SW 1271 (cell line): ENCODE data around the gene EPN3.

Experiments used
- DNase-seq, 2 experiments: peaks; one replicate each; lab custom pipeline; 2025; lab: John Stamatoyannopoulos, UW

EPN3 gene

DNA sequence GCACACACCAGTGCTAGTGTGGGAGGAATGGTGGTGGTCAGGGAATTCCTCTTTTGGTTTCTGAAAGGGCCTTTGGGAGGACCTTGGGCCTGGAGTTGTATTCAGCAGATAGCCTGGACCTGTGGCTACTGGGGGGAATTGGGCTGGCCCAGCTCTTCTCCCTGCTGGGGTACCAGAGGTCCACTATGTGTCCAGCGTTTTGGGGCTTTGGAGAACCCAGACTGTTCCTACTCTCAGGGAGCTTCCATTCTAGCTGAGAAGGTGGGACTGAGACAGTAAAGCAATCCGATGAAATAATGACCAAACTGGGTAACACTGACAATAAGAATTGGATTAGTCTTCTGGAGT is 2.4 kb downstream of the EPN3 start:
- no peak for DNase-seq

DNA sequence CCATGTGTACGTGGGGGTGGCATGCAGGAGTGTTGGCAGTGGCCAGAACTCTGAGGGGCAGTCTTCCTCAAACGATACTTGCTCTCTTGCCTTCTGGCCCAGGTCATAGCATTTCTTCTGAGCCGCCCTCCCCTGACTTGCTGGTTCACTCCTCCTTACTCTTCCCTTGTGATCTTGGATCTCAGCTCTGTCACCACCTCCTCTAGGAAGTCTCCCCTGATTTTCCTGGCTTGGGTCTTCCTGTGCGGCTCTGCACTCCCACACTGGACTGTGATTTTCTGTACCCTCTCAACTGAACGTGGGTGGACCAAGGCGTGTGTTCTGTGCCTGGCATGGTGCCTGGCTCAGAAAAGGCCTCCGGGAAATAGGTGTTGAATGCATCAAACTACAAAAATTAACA is 2.9 kb downstream of the EPN3 start:
- no peak for DNase-seq

GRCh38 chr17:50536683-50537646 is 4.4 kb downstream of the EPN3 start:
- no peak for DNase-seq

GRCh38 chr17:50537721-50538548 is 5.4 kb downstream of the EPN3 start:
- DNase-seq = no peak

DNA sequence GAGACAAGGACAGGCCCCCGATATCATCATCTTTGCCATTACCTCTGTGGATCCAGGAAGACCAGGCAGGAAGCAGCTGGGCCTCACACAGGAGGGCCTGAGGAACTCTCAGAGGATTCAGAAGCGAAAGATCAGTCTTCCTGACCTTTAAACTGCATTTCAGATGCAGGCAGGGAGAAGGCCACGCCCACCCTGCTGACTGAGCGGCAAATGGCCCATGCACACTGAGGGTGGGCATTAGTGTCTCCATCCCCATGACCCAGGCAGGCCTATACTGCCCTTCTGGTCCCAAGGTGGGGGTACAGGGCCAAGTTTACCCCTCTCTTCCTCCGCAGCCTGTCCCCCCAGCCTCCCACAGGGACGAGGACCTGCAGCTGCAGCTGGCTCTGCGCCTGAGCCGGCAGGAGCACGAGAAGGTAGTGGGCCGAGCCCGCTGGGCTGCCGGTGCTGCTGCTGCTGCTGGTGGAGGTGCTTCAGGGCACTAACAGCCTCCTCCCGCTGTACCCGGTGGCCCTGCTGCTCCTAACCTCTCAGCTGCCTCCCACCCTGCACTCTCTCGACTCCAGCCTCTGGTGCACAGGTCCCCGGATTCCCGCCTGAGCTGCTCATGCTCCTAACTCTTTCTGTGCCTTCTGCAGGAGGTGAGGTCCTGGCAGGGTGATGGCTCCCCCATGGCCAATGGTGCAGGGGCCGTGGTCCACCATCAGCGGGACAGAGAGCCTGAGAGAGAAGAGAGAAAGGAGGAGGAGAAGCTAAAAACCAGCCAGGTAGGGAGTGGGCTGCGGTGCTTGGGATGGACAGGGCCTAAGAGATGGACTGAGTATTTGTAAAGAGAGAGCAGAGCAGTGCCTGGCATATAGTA is 6.2 kb downstream of the EPN3 start:
- no peak for DNase-seq

- no peak for DNase-seq
Measured at GRCh38 chr17:50539762-50540559, 7.4 kb downstream of the EPN3 start.

- DNase-seq = no peak
Measured at GRCh38 chr17:50540560-50541401, 8.2 kb downstream of the EPN3 start.

DNA sequence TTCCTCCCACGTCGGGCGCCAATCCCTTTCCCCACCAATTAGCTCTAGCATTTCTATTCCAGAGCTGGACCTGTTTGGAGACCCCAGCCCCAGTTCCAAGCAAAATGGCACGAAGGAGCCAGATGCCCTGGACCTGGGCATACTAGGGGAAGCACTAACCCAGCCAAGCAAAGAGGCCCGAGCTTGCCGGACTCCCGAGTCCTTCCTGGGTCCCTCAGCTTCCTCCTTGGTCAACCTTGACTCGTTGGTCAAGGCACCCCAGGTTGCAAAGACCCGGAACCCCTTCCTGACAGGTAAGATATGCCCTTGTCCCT is 8.8 kb downstream of the EPN3 start:
- no peak for DNase-seq

DNA sequence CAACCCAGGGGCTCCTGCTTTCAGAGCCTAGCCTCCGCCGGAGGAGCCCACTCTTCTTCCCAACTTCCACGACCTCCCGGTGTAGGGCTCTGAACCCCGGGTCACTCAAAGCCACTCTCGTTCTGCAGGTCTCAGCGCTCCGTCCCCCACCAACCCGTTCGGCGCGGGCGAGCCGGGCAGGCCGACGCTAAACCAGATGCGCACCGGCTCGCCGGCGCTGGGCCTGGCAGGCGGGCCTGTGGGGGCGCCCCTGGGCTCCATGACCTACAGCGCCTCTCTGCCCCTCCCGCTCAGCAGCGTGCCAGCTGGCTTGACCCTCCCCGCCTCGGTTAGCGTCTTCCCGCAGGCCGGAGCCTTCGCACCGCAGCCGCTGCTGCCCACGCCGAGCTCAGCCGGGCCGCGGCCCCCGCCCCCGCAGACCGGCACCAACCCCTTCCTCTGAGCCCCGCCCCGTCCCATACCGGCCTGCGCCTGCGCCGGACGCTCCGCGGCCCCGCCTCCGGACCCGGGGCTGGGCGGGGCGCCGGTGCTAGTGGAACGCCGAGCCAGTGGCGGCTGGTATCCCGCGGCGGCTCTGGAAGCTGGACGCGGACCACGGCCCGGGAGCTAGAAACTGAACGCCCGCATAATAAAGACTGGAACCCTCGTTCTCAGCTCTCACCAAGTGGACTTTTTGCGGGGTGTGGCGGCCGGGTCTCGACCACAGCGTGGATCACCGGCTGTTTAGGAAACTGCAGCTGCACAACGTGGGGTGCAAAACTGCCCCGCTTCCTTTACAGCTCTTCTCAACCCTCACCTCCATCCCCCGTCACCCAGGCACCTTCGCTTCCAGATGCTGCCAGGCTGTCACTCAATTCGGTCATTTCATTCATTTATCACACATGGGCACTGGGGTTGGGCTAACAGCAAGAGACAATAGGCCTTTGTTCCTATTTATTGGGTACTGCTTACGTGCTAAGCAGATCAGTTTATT is 9.5 kb downstream of the EPN3 start:
- peak in 1 of 2 experiments; percentile 64 for DNase-seq

DNA sequence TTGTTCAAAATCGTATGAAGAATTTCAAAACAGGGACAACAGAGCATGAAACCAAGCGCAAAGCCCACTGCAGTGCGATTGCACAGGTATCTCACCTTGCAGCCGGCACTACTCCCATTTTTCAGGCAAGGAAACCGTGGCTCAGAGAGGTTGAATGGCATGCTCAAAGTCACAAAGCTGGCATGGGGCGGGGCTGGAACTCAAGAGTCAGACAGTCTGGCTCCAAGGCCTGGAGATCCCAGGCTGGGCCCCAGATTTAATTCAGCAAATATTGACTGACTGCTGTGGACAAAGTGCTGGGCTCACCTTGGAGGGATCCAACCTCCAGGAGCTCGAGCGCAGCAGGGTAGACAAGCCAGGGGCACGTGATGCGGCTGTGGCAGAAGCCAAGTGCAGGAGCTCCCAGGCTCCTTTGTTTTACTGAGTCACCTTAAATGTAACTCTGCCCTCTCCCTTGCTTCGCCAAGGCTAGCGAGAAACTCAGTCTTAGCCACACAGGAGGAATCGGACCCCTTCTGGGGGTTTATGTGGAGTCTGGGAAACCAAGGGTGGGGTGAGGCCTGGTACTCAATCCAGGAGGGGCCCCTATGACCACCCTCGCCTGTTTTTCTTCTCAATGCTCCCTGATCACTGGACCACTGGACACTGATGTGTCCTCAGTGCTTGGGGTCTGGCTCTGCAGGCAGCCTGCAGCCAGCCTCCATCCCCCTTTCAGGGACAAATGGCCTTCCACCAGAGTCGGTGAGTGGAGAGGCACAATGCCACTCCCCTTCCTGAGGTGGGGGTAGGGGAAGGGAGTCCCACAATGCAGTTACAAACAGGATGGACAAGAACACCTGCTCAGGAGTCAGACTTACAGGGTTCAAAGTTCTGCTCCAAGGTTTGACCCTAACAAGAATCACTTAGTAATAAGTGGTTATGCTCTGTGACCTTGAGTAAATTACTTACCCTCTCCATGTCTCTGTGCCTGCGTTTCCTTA is 10.6 kb downstream of the EPN3 start:
- DNase-seq = no peak

DNA sequence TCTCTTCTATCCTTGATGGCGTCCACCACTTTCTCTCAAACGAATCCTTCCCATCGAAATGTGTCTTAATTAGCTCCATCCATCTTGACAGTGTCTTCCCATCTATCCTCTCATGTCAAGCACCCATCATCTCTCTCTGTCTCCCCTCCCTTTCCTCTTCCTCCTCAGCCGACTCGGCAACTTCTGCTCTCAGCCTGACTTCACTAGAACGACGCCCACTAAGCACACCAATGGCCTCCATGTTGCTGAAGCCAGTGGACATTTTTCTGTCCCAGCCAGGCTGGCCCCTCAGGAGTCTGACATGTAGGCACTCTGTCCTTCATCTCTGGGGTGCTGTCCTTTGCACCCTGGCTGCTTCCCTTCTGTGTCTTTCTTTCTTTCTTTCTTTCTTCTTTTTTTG is 12.0 kb downstream of the EPN3 start:
- DNase-seq = no peak

DNA sequence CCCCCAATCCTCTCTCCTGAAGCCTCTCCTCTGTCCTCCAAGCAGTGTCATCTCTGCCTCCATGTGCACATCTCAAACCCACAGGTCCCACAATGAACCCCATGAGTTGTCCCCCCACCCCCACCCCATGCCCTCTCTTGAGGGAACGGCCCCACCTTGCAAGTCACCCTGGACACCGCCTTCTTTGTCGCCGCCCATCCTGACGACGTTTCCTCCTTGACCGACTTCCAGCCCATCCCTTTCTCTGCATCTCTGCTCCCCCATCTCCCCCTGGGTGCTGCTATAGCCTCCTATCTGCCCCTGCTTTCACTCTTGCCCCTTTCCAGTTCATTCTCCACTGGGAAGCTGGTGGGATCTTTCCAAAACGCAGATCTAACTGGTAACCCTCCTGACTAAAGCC is 12.8 kb downstream of the EPN3 start:
- DNase-seq = no peak

GRCh38 chr17:50546701-50547034 is 14.1 kb downstream of the EPN3 start:
- DNase-seq = no peak

DNA sequence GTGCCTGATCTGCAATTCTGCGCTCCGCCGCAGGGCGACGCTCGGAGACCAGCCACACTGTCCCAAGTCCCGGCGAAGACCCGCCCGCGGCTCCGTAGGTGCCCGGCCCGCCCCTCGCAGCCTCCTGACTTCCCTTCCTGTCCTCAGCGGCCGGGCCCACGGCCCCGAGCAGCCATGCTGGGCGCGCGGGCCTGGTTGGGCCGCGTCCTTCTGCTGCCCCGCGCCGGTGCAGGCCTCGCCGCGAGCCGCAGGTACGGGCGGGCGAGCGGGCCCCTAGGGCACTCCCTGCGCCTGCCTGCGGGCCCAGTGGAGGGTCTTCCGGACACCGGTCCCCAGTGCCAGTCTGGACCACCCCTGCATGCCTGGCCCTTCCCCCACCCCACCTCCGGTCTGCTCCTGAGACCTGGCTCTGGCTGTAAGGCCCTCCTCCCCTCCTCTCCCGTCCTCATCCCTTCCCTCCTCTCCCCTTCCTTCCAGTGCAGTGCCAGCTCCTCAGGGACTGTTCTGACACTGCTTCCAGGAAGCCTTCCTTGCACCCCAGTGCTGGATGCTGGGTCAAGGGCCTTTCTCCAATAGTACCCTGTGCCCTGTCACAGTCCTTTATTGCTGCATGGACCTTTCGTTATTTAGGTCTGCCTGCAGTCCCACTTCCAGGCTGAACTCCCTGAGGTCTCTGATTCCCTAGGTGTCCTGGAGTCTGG is 14.7 kb downstream of the EPN3 start, which contains the start of gene SPATA20:
TSS of gene SPATA20 (plus strand) at position 140 of the 701 bp plus-strand sequence. CDS start at position 175, 35 bp downstream.
- DNase-seq = peak; percentile 68 to 87

DNA sequence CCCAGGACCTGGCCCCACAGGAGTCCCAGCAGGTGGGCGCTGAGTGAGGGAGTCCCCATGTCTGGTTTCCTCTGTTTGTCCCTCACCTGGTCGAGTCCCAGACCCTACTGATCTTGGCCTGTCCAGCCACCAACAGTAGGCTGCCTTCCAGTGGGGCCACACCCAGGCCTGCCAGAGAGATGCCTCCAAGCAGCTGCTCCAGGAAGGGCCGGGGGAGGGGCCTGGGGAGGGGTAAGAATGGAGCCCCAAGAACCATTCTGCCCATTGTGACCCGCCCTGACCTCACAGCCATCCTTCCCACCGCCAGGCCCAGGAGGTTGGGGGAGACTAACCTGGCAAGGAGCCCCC is 15.2 kb downstream of the EPN3 start:
- no peak for DNase-seq

GRCh38 chr17:50548831-50549230 is 16.3 kb downstream of the EPN3 start:
- no peak for DNase-seq

DNA sequence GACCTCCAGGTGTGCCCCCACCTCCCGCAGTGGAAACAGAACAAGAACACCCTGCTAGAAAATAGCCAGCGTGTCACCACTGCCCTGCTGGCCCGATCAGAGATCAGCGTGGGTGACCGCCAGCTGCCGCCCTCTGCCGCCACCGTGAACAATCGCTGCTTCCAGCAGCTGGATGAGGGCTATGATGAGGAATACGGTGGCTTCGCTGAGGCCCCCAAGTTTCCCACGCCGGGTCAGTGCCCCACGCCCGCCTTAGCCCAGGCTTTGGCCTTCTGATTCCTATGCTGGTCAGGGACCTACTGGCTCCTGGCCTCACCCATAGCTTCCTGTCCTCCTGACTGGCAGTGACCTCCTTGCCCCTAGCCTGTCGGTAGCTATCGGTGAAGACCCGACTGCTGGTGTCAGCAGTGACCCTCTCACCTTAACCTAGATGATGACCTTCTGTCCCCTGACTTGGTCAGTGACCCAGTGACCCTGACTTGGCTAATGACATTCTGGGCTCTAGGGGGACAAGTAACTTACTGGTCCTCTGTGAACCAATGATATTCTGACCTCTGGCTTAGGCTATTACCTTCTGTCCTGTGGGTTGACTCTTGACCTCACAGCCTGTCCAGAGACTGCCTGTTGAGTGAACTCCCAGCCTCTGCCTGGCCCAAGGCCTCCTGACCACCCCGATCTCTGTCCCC is 16.9 kb downstream of the EPN3 start:
- DNase-seq = no peak
